ENCODE measurements around the gene STARD5. TPM values are rescaled to one million over a fixed set of nuclear protein-coding genes. Genes with fewer than 3 reads are reported as not detected.

Gene STARD5
- total and polyA plus RNA-seq, 4 donors: 1.1 to 47.0 (median 35.7) TPM

DNA sequence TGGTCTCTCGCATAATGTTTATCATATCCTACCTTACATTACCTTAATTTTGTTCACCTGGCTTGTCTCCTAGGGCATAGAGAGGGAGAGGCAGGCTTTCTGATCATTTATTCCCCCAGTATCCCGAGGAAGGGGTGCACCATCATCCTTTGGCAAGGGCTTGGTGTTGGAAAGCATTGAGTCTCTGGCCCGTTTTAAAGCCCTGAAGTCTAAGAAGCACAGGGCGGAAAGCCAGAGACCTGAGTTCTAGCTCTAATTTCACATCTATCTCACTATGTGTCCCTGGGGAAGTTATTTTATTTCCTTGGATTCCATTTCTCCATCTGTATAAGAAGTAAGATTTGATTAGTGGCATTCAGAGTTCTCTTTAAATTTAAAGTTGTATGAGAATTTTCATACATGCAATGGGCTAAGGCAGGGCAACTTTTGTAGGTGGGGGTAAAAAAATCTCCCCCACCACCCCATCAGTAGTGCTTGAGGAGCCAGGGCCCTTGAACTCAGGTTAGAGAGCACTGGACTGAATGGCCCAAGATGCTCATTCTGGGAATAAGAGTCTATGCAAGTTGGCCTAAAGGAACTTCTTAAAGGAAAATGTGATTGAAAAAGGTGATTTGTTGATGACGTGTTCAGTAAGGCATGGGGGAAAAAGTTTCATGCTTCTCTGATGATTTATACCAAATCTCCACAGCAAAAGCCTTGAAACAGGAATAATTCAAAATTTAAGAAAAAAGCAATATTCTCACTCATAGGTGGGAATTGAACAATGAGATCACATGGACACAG, 40.0 kb upstream of the STARD5 start:
- 90% methylated on average over 5 of the region's 5 CpGs for WGBS
- TF ChIP-seq YY1 (IDR thresholded peaks at IDR 0.05): no peak
- TF ChIP-seq, protein P1, sequence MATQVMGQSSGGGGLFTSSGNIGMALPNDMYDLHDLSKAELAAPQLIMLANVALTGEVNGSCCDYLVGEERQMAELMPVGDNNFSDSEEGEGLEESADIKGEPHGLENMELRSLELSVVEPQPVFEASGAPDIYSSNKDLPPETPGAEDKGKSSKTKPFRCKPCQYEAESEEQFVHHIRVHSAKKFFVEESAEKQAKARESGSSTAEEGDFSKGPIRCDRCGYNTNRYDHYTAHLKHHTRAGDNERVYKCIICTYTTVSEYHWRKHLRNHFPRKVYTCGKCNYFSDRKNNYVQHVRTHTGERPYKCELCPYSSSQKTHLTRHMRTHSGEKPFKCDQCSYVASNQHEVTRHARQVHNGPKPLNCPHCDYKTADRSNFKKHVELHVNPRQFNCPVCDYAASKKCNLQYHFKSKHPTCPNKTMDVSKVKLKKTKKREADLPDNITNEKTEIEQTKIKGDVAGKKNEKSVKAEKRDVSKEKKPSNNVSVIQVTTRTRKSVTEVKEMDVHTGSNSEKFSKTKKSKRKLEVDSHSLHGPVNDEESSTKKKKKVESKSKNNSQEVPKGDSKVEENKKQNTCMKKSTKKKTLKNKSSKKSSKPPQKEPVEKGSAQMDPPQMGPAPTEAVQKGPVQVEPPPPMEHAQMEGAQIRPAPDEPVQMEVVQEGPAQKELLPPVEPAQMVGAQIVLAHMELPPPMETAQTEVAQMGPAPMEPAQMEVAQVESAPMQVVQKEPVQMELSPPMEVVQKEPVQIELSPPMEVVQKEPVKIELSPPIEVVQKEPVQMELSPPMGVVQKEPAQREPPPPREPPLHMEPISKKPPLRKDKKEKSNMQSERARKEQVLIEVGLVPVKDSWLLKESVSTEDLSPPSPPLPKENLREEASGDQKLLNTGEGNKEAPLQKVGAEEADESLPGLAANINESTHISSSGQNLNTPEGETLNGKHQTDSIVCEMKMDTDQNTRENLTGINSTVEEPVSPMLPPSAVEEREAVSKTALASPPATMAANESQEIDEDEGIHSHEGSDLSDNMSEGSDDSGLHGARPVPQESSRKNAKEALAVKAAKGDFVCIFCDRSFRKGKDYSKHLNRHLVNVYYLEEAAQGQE (IDR thresholded peaks at IDR 0.05): no peak
- TF ChIP-seq, protein P2, sequence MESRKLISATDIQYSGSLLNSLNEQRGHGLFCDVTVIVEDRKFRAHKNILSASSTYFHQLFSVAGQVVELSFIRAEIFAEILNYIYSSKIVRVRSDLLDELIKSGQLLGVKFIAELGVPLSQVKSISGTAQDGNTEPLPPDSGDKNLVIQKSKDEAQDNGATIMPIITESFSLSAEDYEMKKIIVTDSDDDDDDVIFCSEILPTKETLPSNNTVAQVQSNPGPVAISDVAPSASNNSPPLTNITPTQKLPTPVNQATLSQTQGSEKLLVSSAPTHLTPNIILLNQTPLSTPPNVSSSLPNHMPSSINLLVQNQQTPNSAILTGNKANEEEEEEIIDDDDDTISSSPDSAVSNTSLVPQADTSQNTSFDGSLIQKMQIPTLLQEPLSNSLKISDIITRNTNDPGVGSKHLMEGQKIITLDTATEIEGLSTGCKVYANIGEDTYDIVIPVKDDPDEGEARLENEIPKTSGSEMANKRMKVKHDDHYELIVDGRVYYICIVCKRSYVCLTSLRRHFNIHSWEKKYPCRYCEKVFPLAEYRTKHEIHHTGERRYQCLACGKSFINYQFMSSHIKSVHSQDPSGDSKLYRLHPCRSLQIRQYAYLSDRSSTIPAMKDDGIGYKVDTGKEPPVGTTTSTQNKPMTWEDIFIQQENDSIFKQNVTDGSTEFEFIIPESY (IDR thresholded peaks at IDR 0.05): no peak
- TF ChIP-seq, protein P3, sequence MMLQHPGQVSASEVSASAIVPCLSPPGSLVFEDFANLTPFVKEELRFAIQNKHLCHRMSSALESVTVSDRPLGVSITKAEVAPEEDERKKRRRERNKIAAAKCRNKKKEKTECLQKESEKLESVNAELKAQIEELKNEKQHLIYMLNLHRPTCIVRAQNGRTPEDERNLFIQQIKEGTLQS (IDR thresholded peaks at IDR 0.05): no peak
- TF ChIP-seq, protein P4, sequence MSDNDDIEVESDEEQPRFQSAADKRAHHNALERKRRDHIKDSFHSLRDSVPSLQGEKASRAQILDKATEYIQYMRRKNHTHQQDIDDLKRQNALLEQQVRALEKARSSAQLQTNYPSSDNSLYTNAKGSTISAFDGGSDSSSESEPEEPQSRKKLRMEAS (IDR thresholded peaks at IDR 0.05): no peak
- TF ChIP-seq JUND (IDR thresholded peaks at IDR 0.05): no peak
- TF ChIP-seq, protein P5, sequence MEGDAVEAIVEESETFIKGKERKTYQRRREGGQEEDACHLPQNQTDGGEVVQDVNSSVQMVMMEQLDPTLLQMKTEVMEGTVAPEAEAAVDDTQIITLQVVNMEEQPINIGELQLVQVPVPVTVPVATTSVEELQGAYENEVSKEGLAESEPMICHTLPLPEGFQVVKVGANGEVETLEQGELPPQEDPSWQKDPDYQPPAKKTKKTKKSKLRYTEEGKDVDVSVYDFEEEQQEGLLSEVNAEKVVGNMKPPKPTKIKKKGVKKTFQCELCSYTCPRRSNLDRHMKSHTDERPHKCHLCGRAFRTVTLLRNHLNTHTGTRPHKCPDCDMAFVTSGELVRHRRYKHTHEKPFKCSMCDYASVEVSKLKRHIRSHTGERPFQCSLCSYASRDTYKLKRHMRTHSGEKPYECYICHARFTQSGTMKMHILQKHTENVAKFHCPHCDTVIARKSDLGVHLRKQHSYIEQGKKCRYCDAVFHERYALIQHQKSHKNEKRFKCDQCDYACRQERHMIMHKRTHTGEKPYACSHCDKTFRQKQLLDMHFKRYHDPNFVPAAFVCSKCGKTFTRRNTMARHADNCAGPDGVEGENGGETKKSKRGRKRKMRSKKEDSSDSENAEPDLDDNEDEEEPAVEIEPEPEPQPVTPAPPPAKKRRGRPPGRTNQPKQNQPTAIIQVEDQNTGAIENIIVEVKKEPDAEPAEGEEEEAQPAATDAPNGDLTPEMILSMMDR (IDR thresholded peaks at IDR 0.05; ENCODE audit: low read depth, low read length, missing input control): no peak
- no peak for TF ChIP-seq GABPA (IDR thresholded peaks at IDR 0.05 in 1 of 2, conservative IDR thresholded peaks at IDR 0.05 in 1 of 2)
- no peak for TF ChIP-seq RXRA (IDR thresholded peaks at IDR 0.05)
- TF ChIP-seq TAF1 (conservative IDR thresholded peaks at IDR 0.05): no peak
- TF ChIP-seq FOXA2 (IDR thresholded peaks at IDR 0.05): no peak
- TF ChIP-seq RAD21 (IDR thresholded peaks at IDR 0.05): no peak
- TF ChIP-seq HNF4A (conservative IDR thresholded peaks at IDR 0.05): no peak
- no peak for TF ChIP-seq NR2F2 (IDR thresholded peaks at IDR 0.05)
- TF ChIP-seq FOXA1 (IDR thresholded peaks at IDR 0.05): no peak
- Histone ChIP-seq H3K9me3 (ENCODE audit: control insufficient read depth in 4 of 4, low read length in 3 of 4) (no peaks in the 10 kb centered on the region), H3K4me3 (ENCODE audit: low read depth in 1 of 3, low read length in 3 of 3) (no peak overlapping the region), H3K27ac (ENCODE audit: low read depth in 1 of 2, low read length in 2 of 2) (no peak overlapping the region), H3K36me3 (ENCODE audit: control insufficient read depth in 4 of 4, insufficient read depth in 3 of 4, low read depth in 1 of 4, low read length in 3 of 4) (peaks cover 0 to 15% (median 10%) of the 10 kb centered on the region in 4 donors), H3K4me1 (ENCODE audit: control insufficient read depth in 4 of 4, insufficient read depth in 4 of 4, low read length in 3 of 4) (no peaks in the 10 kb centered on the region), H3K9ac (ENCODE audit: low read depth in 1 of 2, low read length in 2 of 2) (no peak overlapping the region), H3K27me3 (ENCODE audit: control insufficient read depth in 4 of 4, insufficient read depth in 4 of 4, low read length in 3 of 4) (no peaks in the 10 kb centered on the region)
- DNase-seq (ENCODE audit: low spot score): no peak
